GM12878 (cell line): ENCODE data around the gene NFAT5. TPM values are rescaled to one million over a fixed set of nuclear protein-coding genes. Genes with fewer than 3 reads are reported as not detected.

ENCODE experiments used
- ATF7 ChIP-seq: fragments of 450-650 bp; IDR thresholded peaks from 2 replicates; pipeline ENCODE4 v1.6.1; 2016; ENCODE audit warnings: low read depth, mild to moderate bottlenecking
- FOS ChIP-seq: IDR thresholded peaks from 3 replicates; pipeline ENCODE4 v1.6.1; 2011; ENCODE audit warnings: borderline replicate concordance; ENCODE audit not compliant: insufficient read length; ENCODE audit errors: extremely low read depth
- FOXM1 ChIP-seq: IDR thresholded peaks from 2 replicates; pipeline ENCODE4 v1.6.1; 2012; ENCODE audit warnings: low read depth, mild to moderate bottlenecking, inconsistent platforms, low read length, moderate library complexity
- JUNB ChIP-seq: IDR thresholded peaks from 2 replicates; pipeline ENCODE4 v1.6.1; 2016; ENCODE audit warnings: antibody characterized with exemption, mild to moderate bottlenecking
- JUND ChIP-seq: IDR thresholded peaks from 2 replicates; pipeline ENCODE4 v1.6.1; 2012; ENCODE audit warnings: low read depth, mild to moderate bottlenecking, low read length, improper control_type of control experiment, moderate library complexity
- KLF5 ChIP-seq: fragments of 450-650 bp; IDR thresholded peaks from 2 replicates; pipeline ENCODE4 v1.6.1; 2014; ENCODE audit warnings: mild to moderate bottlenecking; ENCODE audit not compliant: partially characterized antibody
- MEF2A ChIP-seq: IDR thresholded peaks from 2 replicates; pipeline ENCODE4 v1.6.1; 2011; ENCODE audit warnings: low read depth, mild to moderate bottlenecking, low read length, moderate library complexity; ENCODE audit not compliant: insufficient read depth
- MTA3 ChIP-seq: IDR thresholded peaks from 2 replicates; pipeline ENCODE4 v1.6.1; 2012; ENCODE audit warnings: low read length, inconsistent platforms, borderline replicate concordance
- NBN ChIP-seq: fragments of 450-650 bp; IDR thresholded peaks from 2 replicates; pipeline ENCODE4 v1.6.1; 2016
- POLR2A ChIP-seq: IDR thresholded peaks from 2 replicates; pipeline ENCODE4 v1.6.1; 2011; ENCODE audit warnings: low read depth, mild to moderate bottlenecking, low read length
- POLR2AphosphoS5 ChIP-seq: IDR thresholded peaks from 2 replicates; pipeline ENCODE4 v1.6.1; 2011; ENCODE audit warnings: mild to moderate bottlenecking, low read length, inconsistent platforms
- RAD21 ChIP-seq: IDR thresholded peaks from 2 replicates; pipeline ENCODE4 v1.6.1; 2011; ENCODE audit warnings: mild to moderate bottlenecking, low read depth, low read length, moderate library complexity; ENCODE audit not compliant: insufficient read depth
- RB1 ChIP-seq: fragments of 450-650 bp; formaldehyde crosslinking; IDR thresholded peaks from 2 replicates; pipeline ENCODE4 v1.6.1; 2017; ENCODE audit warnings: mild to moderate bottlenecking, borderline replicate concordance
- RELB ChIP-seq: fragments of 450-650 bp; IDR thresholded peaks from 2 replicates; pipeline ENCODE4 v1.6.1; 2017; ENCODE audit warnings: low read depth, mild to moderate bottlenecking, moderate library complexity
- SIN3A ChIP-seq: IDR thresholded peaks from 2 replicates; pipeline ENCODE4 v1.6.1; 2012; ENCODE audit warnings: low read depth, low read length, improper control_type of control experiment
- SIX5 ChIP-seq: IDR thresholded peaks from 2 replicates; pipeline ENCODE4 v1.6.1; 2011; ENCODE audit warnings: mild to moderate bottlenecking, low read depth, low read length, moderate library complexity; ENCODE audit not compliant: severe bottlenecking
- SRF ChIP-seq, 2 experiments: IDR thresholded peaks; 2 replicates each; pipeline ENCODE4 v1.6.1; 2011; ENCODE audit warnings: low read depth in 2 of 2, low read length in 2 of 2, mild to moderate bottlenecking in 1 of 2, moderate library complexity in 1 of 2
- STAT3 ChIP-seq: IDR thresholded peaks from 2 replicates; pipeline ENCODE4 v1.6.1; 2011; ENCODE audit warnings: low read depth, low read length, improper control_type of control experiment
- SUZ12 ChIP-seq: fragments of 200-600 bp; sonication (generic); IDR thresholded peaks from one replicate; pipeline ENCODE4 v1.6.1; 2018; ENCODE audit warnings: antibody characterized with exemption, mild to moderate bottlenecking; ENCODE audit not compliant: unreplicated experiment
- TBL1XR1 ChIP-seq: IDR thresholded peaks from 2 replicates; pipeline ENCODE4 v1.6.1; 2012; ENCODE audit warnings: low read depth, low read length, improper control_type of control experiment
- YBX1 ChIP-seq: fragments of 450-650 bp; IDR thresholded peaks from 2 replicates; pipeline ENCODE4 v1.6.1; 2016; ENCODE audit warnings: antibody characterized with exemption
- ZBTB40 ChIP-seq: fragments of 450-650 bp; IDR thresholded peaks from 2 replicates; pipeline ENCODE4 v1.6.1; 2016; ENCODE audit warnings: mild to moderate bottlenecking, moderate library complexity, borderline replicate concordance
- ZNF622 ChIP-seq: fragments of 450-650 bp; IDR thresholded peaks from 2 replicates; pipeline ENCODE4 v1.6.1; 2017; ENCODE audit warnings: mild to moderate bottlenecking, inconsistent platforms
- polyA plus RNA-seq, 11 experiments: library from polyadenylated mRNA; depleted of rRNA in 4 of 11; unstranded in 6 of 11; stranded (reverse) in 5 of 11; fragments of >200 nt; fragmentation: Nextera tagmentation in 4 of 11; fragmentation: Illumina TruSeq in 1 of 11; extraction: Ambion mirVana in 4 of 11; extraction: Trizol in 1 of 11; gene quantifications; 1 replicate in 1 of 11; 2 replicates in 10 of 11; pipeline versions ENCODE4 v1.2.1 to v1.2.3, GENCODE V29; 2011 to 2016; ENCODE audit warnings: inconsistent platforms in 2 of 11, missing spikeins in 2 of 11, low read depth in 1 of 11
- total RNA-seq, 4 experiments: library from RNA; depleted of rRNA in 3 of 4; stranded (reverse); fragments of >200 nt in 3 of 4; fragmentation: Illumina TruSeq in 1 of 4; extraction: Trizol in 1 of 4; gene quantifications; 2 replicates each; pipeline versions ENCODE4 v1.2.1 to v1.2.3, GENCODE V29; 2013 to 2021
- TF ChIP-seq, protein P1 (sequence below): fragments of 450-650 bp; formaldehyde crosslinking; IDR thresholded peaks from 2 replicates; pipeline ENCODE4 v1.4.0; 2022; ENCODE audit warnings: mild to moderate bottlenecking, moderate library complexity

The NFAT5 gene
- total and polyA plus RNA-seq, 10 of the 15 experiments (the other 5 are each of a cell fraction or from before 2014, with no cell fraction given): 0.58 to 31.5 (median 12.7) TPM

DNA sequence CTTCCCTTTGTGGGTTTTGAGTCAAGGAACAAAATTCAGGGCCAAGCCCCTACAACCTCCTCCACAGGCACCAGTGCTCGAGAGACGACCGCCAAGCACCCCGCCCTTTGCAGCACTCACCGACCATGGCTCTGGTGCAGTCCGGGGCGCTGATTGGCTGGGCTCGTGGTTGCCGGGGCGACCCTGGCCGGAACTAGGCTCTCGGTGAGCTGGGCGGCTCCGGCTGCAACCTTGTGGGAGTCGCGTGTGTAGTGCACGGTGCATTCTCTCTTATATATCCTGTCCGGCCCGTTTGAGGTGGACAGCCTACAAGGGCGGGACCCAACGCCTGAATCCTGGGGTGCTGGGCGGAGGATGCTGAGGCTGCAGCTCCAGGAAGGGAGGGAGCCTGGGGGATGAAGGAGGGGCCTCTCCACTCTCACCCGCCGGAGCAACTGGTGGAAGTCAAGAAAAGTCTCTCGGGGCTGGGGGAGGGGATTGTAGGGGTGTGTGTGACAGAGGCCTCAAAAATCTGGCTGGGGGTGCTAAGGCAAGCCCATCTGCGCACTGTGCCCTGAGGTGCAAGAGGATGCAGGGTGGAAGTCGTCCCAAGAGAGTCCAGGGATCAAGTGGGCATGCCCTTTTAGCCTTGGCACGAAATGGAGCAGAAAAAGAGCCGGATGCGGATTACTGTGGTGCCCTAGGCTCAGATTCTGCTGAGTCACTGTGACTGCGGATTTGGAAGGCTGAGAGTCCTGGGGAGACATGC, 160.7 kb downstream of the NFAT5 start, which contains the start of gene NQO1 (continued):
- TF ChIP-seq RAD21 (no peak), RELB (no peak), FOS (no peak), SRF (IDR thresholded peaks at IDR 0.05; ENCODE audit: low read depth in 2 of 2, low read length in 2 of 2) (no peak), SUZ12 (no peak), SIN3A (no peak), RB1 (no peak), TBL1XR1 (0 out of 2 replicates have a peak, but pooled peaks have one; percentile 8), POLR2AphosphoS5 (peak; percentile 74), FOXM1 (no peak), JUND (no peak), ZBTB40 (peak; percentile 50; the same call in 1 of the 2 replicates), NBN (no peak), KLF5 (peak; percentile 50), ATF7 (no peak), POLR2A (peak; percentile 92), JUNB (no peak), SIX5 (no peak), STAT3 (no peak), ZNF622 (no peak), MEF2A (no peak), YBX1 (no peak), MTA3 (no peak)
- TF ChIP-seq, protein P1, sequence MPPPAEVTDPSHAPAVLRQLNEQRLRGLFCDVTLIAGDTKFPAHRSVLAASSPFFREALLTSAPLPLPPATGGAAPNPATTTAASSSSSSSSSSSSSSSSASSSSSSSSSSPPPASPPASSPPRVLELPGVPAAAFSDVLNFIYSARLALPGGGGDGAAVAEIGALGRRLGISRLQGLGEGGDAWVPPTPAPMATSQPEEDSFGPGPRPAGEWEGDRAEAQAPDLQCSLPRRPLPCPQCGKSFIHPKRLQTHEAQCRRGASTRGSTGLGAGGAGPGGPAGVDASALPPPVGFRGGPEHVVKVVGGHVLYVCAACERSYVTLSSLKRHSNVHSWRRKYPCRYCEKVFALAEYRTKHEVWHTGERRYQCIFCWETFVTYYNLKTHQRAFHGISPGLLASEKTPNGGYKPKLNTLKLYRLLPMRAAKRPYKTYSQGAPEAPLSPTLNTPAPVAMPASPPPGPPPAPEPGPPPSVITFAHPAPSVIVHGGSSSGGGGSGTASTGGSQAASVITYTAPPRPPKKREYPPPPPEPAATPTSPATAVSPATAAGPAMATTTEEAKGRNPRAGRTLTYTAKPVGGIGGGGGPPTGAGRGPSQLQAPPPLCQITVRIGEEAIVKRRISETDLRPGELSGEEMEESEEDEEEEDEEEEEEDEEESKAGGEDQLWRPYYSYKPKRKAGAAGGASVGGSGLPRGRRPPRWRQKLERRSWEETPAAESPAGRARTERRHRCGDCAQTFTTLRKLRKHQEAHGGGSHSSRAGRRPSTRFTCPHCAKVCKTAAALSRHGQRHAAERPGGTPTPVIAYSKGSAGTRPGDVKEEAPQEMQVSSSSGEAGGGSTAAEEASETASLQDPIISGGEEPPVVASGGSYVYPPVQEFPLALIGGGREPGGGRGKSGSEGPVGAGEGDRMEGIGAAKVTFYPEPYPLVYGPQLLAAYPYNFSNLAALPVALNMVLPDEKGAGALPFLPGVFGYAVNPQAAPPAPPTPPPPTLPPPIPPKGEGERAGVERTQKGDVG (CRISPR knock-in tag): no peak
